ENCODE measurements around the gene SLC2A4RG. TPM values are rescaled to one million over a fixed set of nuclear protein-coding genes. Genes with fewer than 3 reads are reported as not detected.

Gene SLC2A4RG
- total and polyA plus RNA-seq, 2 of the 13 experiments (the other 11 are each of a cell fraction or from before 2014, with no cell fraction given) = 91.4 to 95.9 TPM

DNA sequence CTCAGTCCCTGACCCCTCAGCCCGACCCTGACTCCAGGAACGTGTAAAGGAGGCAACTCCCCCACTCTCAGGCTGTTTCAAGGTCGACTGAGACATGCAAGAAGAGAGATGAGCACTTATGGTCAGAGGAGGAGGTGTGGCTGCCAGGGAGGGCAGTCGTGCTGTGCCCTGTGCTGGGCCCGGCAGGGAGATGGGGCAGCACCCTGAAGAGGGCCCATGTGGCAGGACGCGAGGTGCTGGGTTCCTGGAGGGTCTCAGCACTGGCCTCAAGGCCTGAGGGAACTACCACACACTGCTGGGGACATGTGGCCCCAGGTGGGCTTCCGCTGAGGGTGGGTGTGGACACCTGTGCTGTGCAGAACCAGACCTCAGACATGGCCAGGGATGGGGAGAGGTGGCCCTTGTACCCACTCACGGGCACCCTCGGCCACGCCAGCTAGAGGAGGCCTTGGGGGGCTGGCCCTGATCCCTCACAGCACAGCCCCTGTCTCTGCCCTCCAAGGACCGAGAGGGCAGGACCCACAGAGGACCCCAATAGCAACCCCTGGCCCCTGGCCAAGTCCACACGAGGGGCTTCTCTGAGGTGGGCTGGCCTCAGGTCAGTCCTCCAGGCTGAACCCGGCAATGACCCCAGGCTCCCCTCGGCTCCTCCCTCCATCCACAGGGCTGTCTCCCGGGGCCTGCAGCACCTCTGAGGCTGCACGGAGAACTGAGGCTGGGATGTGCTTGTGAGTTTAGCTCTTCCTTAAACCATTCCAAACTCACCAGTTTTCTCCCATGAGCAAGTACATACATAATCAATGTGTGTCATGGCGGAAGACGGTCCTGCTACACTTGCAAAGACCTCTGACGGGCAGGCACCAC lies 8.7 kb downstream of the SLC2A4RG start:
- Histone ChIP-seq H2AFZ (ENCODE audit: low read length) (no peak overlapping the region), H3K9me3 (ENCODE audit: low read length) (no peaks in the 10 kb centered on the region), H3K4me1 (ENCODE audit: insufficient read depth, low read length) (peaks cover 65% of the 10 kb centered on the region), H3K36me3 (replicated peaks in 1 of 2; ENCODE audit: control insufficient read depth in 1 of 2, insufficient read depth in 2 of 2, low read length in 2 of 2) (peaks cover 6 to 7% of the 10 kb centered on the region in 2 experiments; a peak in 4 of 5 replicates), H3K4me2 (ENCODE audit: low read depth, low read length) (peak overlapping the region; percentile 44), H3K27me3 (ENCODE audit: control insufficient read depth in 1 of 2, insufficient read depth in 2 of 2, low read length in 2 of 2) (no peaks in the 10 kb centered on the region; a peak in 1 of 5 replicates), H3K9ac (ENCODE audit: insufficient read depth, low read depth, low read length) (no peak overlapping the region), H3K27ac (ENCODE audit: extremely low read length, insufficient read depth, low read length) (peak overlapping the region; percentile 13), H3K79me2 (ENCODE audit: insufficient read depth, low read length) (no peaks in the 10 kb centered on the region), H4K20me1 (ENCODE audit: insufficient read depth, low read length) (no peaks in the 10 kb centered on the region), H3K4me3 (replicated peaks in 1 of 3; ENCODE audit: insufficient read depth in 1 of 3, low read depth in 2 of 3, low read length in 3 of 3) (peak overlapping the region in 2 of 3 experiments; percentile 17 to 47; a peak in 1 of 6 replicates)
- no peak for DNase-seq (ENCODE audit: low spot score)
- no peak for FAIRE-seq
- 42% methylated on average over 15 of the region's 20 CpGs for WGBS (ENCODE audit: low lambda C conversion rate)
- ChIA-PET POLR2A (interaction anchor here (1.0 to 5.1 kb wide), 4 partner anchors 7 to 208 kb away, joined by 3 to 28 read pairs (median 8); partner anchors contain the start of genes ARFRP1, LIME1, SLC2A4RG and UCKL1), CTCF (ENCODE audit: low intra/inter-chr PET ratio, low total read pairs) (no interaction called here)
- no TSS peak for BruUV-seq (replicated peaks)
- ATAC-seq = peak; percentile 10
- intact Hi-C loops (cut with micrococcal nuclease; ENCODE audit: unreplicated experiment) (loop anchor here (10.0 kb wide), 1 partner anchor 116 kb away; the partner anchor contains the start of genes ABHD16B and TPD52L2), in situ Hi-C loops (cut with HindIII; ENCODE audit: extremely low pct_ligation_motif_present, low pct_unique_long_range_greater_than_20kb) (no loop called here)
- TF ChIP-seq MATR3 (CRISPR knock-in tag; IDR thresholded peaks at IDR 0.05) (no peak), SOX6 (IDR thresholded peaks at IDR 0.05) (no peak), SOX6 (CRISPR knock-in tag; IDR thresholded peaks at IDR 0.05) (no peak), TCF7 (IDR thresholded peaks at IDR 0.05; ENCODE audit: low read depth) (no peak), JARID2 (CRISPR knock-in tag; IDR thresholded peaks at IDR 0.05; ENCODE audit: insufficient replicate concordance) (no peak), FOXC1 (CRISPR knock-in tag; IDR thresholded peaks at IDR 0.05; ENCODE audit: borderline replicate concordance) (peak; percentile 63; the same call in 1 of the 2 replicates), NR2C2 (CRISPR knock-in tag; IDR thresholded peaks at IDR 0.05; ENCODE audit: borderline replicate concordance) (no peak), BCL6 (CRISPR knock-in tag; IDR thresholded peaks at IDR 0.05) (no peak), REPIN1 (CRISPR knock-in tag; IDR thresholded peaks at IDR 0.05; ENCODE audit: borderline replicate concordance, low read depth) (no peak), TCF12 (IDR thresholded peaks at IDR 0.05) (no peak), TCF12 (CRISPR knock-in tag; IDR thresholded peaks at IDR 0.05) (no peak), ZBTB20 (CRISPR knock-in tag; IDR thresholded peaks at IDR 0.05; ENCODE audit: borderline replicate concordance, low read depth) (no peak), ETV6 (CRISPR knock-in tag; conservative IDR thresholded peaks at IDR 0.05) (no peak), CBX1 (IDR thresholded peaks at IDR 0.05; ENCODE audit: low read depth) (no peak), WIZ (CRISPR knock-in tag; IDR thresholded peaks at IDR 0.05) (no peak), SMAD1 (CRISPR knock-in tag; IDR thresholded peaks at IDR 0.05; ENCODE audit: borderline replicate concordance, low read depth) (no peak)
- TF ChIP-seq, protein P1, sequence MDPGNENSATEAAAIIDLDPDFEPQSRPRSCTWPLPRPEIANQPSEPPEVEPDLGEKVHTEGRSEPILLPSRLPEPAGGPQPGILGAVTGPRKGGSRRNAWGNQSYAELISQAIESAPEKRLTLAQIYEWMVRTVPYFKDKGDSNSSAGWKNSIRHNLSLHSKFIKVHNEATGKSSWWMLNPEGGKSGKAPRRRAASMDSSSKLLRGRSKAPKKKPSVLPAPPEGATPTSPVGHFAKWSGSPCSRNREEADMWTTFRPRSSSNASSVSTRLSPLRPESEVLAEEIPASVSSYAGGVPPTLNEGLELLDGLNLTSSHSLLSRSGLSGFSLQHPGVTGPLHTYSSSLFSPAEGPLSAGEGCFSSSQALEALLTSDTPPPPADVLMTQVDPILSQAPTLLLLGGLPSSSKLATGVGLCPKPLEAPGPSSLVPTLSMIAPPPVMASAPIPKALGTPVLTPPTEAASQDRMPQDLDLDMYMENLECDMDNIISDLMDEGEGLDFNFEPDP (CRISPR knock-in tag; conservative IDR thresholded peaks at IDR 0.05) = 0 out of 2 replicates have a peak, but pooled peaks have one; percentile 75
- TF ChIP-seq, protein P2, sequence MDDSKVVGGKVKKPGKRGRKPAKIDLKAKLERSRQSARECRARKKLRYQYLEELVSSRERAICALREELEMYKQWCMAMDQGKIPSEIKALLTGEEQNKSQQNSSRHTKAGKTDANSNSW (CRISPR knock-in tag; IDR thresholded peaks at IDR 0.05; ENCODE audit: borderline replicate concordance) = 0 out of 2 replicates have a peak, but pooled peaks have one; percentile 40
- TF ChIP-seq, protein P3, sequence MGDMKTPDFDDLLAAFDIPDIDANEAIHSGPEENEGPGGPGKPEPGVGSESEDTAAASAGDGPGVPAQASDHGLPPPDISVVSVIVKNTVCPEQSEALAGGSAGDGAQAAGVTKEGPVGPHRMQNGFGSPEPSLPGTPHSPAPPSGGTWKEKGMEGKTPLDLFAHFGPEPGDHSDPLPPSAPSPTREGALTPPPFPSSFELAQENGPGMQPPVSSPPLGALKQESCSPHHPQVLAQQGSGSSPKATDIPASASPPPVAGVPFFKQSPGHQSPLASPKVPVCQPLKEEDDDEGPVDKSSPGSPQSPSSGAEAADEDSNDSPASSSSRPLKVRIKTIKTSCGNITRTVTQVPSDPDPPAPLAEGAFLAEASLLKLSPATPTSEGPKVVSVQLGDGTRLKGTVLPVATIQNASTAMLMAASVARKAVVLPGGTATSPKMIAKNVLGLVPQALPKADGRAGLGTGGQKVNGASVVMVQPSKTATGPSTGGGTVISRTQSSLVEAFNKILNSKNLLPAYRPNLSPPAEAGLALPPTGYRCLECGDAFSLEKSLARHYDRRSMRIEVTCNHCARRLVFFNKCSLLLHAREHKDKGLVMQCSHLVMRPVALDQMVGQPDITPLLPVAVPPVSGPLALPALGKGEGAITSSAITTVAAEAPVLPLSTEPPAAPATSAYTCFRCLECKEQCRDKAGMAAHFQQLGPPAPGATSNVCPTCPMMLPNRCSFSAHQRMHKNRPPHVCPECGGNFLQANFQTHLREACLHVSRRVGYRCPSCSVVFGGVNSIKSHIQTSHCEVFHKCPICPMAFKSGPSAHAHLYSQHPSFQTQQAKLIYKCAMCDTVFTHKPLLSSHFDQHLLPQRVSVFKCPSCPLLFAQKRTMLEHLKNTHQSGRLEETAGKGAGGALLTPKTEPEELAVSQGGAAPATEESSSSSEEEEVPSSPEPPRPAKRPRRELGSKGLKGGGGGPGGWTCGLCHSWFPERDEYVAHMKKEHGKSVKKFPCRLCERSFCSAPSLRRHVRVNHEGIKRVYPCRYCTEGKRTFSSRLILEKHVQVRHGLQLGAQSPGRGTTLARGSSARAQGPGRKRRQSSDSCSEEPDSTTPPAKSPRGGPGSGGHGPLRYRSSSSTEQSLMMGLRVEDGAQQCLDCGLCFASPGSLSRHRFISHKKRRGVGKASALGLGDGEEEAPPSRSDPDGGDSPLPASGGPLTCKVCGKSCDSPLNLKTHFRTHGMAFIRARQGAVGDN (CRISPR knock-in tag; IDR thresholded peaks at IDR 0.05) = peak; percentile 51; the same call in 1 of the 2 replicates

Measured in HepG2 (cell line).